ENCODE measurements around the gene GALM. TPM values are rescaled to one million over a fixed set of nuclear protein-coding genes. Genes with fewer than 3 reads are reported as not detected.

GALM gene
- total RNA-seq, 1 donor from 2014 or later, result 2.9 TPM

DNA sequence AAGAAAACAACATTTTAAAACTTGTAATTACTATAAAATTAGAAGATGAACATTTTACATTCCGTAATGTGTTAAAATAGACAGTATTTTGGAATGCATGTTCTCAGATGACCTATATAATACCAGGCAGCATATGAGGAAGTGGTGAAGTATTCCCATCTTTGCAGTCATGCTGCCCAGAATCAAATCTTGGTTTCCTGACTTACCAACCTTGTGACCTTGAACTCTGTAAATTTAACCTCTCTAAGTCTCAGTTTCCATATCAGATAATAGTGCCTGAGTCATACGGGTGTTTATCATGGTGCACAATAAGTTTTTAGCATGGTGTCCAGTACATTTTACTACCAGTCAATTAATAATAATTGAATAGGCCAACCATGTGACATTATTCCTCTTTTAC, 7.3 kb upstream of the GALM start:
- no peaks in the 10 kb centered on the region for H3K4me1 Mint-ChIP-seq (ENCODE audit: unreplicated experiment)

GRCh38 chr2:38659115-38659514, 6.8 kb upstream of the GALM start:
- no peak overlapping the region for H3K4me3 Mint-ChIP-seq (ENCODE audit: unreplicated experiment)
- DNase-seq (ENCODE audit: extremely low spot score, unreplicated experiment), result no peak
- H3K9me3 Mint-ChIP-seq (ENCODE audit: unreplicated experiment), result no peaks in the 10 kb centered on the region
- TF ChIP-seq CTCF (IDR thresholded peaks at IDR 0.05), result no peak
- H3K36me3 Mint-ChIP-seq (ENCODE audit: unreplicated experiment), result no peaks in the 10 kb centered on the region
- peaks cover 2% of the 10 kb centered on the region for H3K27me3 Mint-ChIP-seq (ENCODE audit: unreplicated experiment)
- no peak overlapping the region for H3K27ac Mint-ChIP-seq (ENCODE audit: unreplicated experiment)
- H3K4me1 Mint-ChIP-seq (ENCODE audit: unreplicated experiment), result no peaks in the 10 kb centered on the region

More for the DNA sequence above, 7.3 kb upstream of the GALM start:
- no peak for TF ChIP-seq CTCF (IDR thresholded peaks at IDR 0.05)
- no peak for DNase-seq (ENCODE audit: extremely low spot score, unreplicated experiment)
- Mint-ChIP-seq H3K9me3 (ENCODE audit: unreplicated experiment) (no peaks in the 10 kb centered on the region), H3K4me3 (ENCODE audit: unreplicated experiment) (no peak overlapping the region), H3K36me3 (ENCODE audit: unreplicated experiment) (no peaks in the 10 kb centered on the region), H3K27ac (ENCODE audit: unreplicated experiment) (no peak overlapping the region), H3K27me3 (ENCODE audit: unreplicated experiment) (peaks cover 2% of the 10 kb centered on the region)

- H3K9me3 Mint-ChIP-seq (ENCODE audit: unreplicated experiment), result no peaks in the 10 kb centered on the region
Observed at GRCh38 chr2:38660282-38660681, 5.6 kb upstream of the GALM start.

GRCh38 chr2:38661306-38661705, 4.6 kb upstream of the GALM start:
- Mint-ChIP-seq H3K27me3 (ENCODE audit: unreplicated experiment) (peaks cover 2% of the 10 kb centered on the region), H3K4me3 (ENCODE audit: unreplicated experiment) (no peak overlapping the region), H3K9me3 (ENCODE audit: unreplicated experiment) (no peaks in the 10 kb centered on the region), H3K36me3 (ENCODE audit: unreplicated experiment) (no peaks in the 10 kb centered on the region), H3K4me1 (ENCODE audit: unreplicated experiment) (peaks cover 9% of the 10 kb centered on the region), H3K27ac (ENCODE audit: unreplicated experiment) (no peak overlapping the region)
- no peak for TF ChIP-seq CTCF (IDR thresholded peaks at IDR 0.05)
- DNase-seq (ENCODE audit: extremely low spot score, unreplicated experiment), result no peak

More at GRCh38 chr2:38660282-38660681, 5.6 kb upstream of the GALM start:
- TF ChIP-seq CTCF (IDR thresholded peaks at IDR 0.05), result no peak
- Mint-ChIP-seq H3K4me1 (ENCODE audit: unreplicated experiment) (no peaks in the 10 kb centered on the region), H3K36me3 (ENCODE audit: unreplicated experiment) (no peaks in the 10 kb centered on the region), H3K27ac (ENCODE audit: unreplicated experiment) (no peak overlapping the region), H3K27me3 (ENCODE audit: unreplicated experiment) (peaks cover 2% of the 10 kb centered on the region), H3K4me3 (ENCODE audit: unreplicated experiment) (no peak overlapping the region)
- no peak for DNase-seq (ENCODE audit: extremely low spot score, unreplicated experiment)

DNA sequence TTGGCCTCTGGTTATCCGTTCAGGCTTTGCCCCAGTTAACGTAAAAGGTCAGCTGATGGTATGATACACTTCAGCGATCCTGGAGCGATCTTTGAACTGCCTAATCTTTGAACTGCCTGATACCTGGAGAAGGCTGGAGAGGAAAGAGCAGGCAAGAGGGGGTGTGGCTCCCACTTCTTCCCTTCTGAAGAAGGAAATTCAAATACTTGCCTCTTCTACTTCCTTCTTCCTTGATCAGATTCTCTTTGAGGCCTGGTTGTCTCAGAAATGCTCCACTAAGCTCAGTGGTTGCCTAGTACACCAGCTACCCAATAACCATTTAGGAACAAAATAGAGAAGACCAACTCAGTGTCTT, 619 bp downstream of the GALM start:
- no peaks in the 10 kb centered on the region for H3K36me3 Mint-ChIP-seq (ENCODE audit: unreplicated experiment)
- no peak overlapping the region for H3K27ac Mint-ChIP-seq (ENCODE audit: unreplicated experiment)
- no peak for DNase-seq (ENCODE audit: extremely low spot score, unreplicated experiment)
- peaks cover 20% of the 10 kb centered on the region for H3K4me1 Mint-ChIP-seq (ENCODE audit: unreplicated experiment)
- no peaks in the 10 kb centered on the region for H3K9me3 Mint-ChIP-seq (ENCODE audit: unreplicated experiment)
- no peaks in the 10 kb centered on the region for H3K27me3 Mint-ChIP-seq (ENCODE audit: unreplicated experiment)
- no peak for TF ChIP-seq CTCF (IDR thresholded peaks at IDR 0.05)
- H3K4me3 Mint-ChIP-seq (ENCODE audit: unreplicated experiment), result peak overlapping the region; percentile 76

Measured in osteocyte (in vitro differentiated cells).